IMR-90 (cell line): ENCODE measurements around the gene GLRX3. TPM values are rescaled to one million over a fixed set of nuclear protein-coding genes. Genes with fewer than 3 reads are reported as not detected.

ENCODE experiments used
- ATAC-seq: fragments of 200-7000 bp; cut with Tn5 transposase; 2 replicates; pipeline ENCODE4 v1.9.1; 2020; ENCODE audit warnings: low read depth, mild to moderate bottlenecking, moderate library complexity
- BruUV-seq: library from RNA; stranded (reverse); fragments of 400-500 nt; replicated peaks from 2 replicates; lab custom pipeline; 2021; lab: Mats Ljungman, UMichigan
- CTCF ChIA-PET: fragments of 300-600 bp; formaldehyde crosslinking; extraction: SDS; loops from one replicate; lab custom pipeline; 2021; ENCODE audit warnings: antibody characterized with exemption; lab: Yijun Ruan, JAX
- POLR2A ChIA-PET: fragments of 300-600 bp; sonication (Branson Sonifier 250); formaldehyde crosslinking; loops from one replicate; lab custom pipeline; 2022; ENCODE audit warnings: antibody characterized with exemption; ENCODE audit not compliant: unreplicated experiment; lab: Charles Lee
- DNase-seq: peaks from one replicate; pipeline ENCODE4 v3.0.0; 2013
- H2AFZ ChIP-seq: replicated peaks from 2 replicates; pipeline ENCODE3; 2013; ENCODE audit warnings: low read length, mild to moderate bottlenecking; ENCODE audit not compliant: poor library complexity
- H2AK5ac ChIP-seq: 2 replicates; pipeline ENCODE4 v1.6.1; 2013; ENCODE audit warnings: low read depth, low read length, inconsistent platforms
- H2AK9ac ChIP-seq: replicated peaks from 2 replicates; pipeline ENCODE3; 2013; ENCODE audit warnings: mild to moderate bottlenecking, low read depth, low read length, moderate library complexity; ENCODE audit not compliant: poor library complexity
- H2BK120ac ChIP-seq: 2 replicates; pipeline ENCODE4 v1.6.1; 2013; ENCODE audit warnings: low read depth, low read length, inconsistent platforms
- H2BK15ac ChIP-seq: 3 replicates; pipeline ENCODE4 v1.6.1; 2013; ENCODE audit warnings: low read depth, low read length, inconsistent platforms
- H2BK20ac ChIP-seq: 2 replicates; pipeline ENCODE4 v1.6.1; 2013; ENCODE audit warnings: low read depth, mild to moderate bottlenecking, inconsistent platforms, low read length, moderate library complexity
- H2BK5ac ChIP-seq: 2 replicates; pipeline ENCODE4 v1.6.1; 2013; ENCODE audit warnings: mild to moderate bottlenecking, low read depth, low read length, inconsistent platforms; ENCODE audit not compliant: poor library complexity, severe bottlenecking
- H3K14ac ChIP-seq: replicated peaks from 2 replicates; pipeline ENCODE4 v1.6.1; 2013; ENCODE audit warnings: low read depth, low read length, inconsistent platforms
- H3K18ac ChIP-seq: 2 replicates; pipeline ENCODE4 v1.6.1; 2013; ENCODE audit warnings: low read depth, low read length, control low read depth
- H3K23ac ChIP-seq: 2 replicates; pipeline ENCODE4 v1.6.1; 2013; ENCODE audit warnings: low read depth, low read length, inconsistent platforms
- H3K27ac ChIP-seq: 2 replicates; pipeline ENCODE4 v1.5.1; 2013; ENCODE audit warnings: mild to moderate bottlenecking, control low read depth, low read length; ENCODE audit not compliant: insufficient read depth
- H3K27me3 ChIP-seq: 2 replicates; pipeline ENCODE4 v1.6.1; 2013; ENCODE audit warnings: low read length; ENCODE audit not compliant: control insufficient read depth, insufficient read depth
- H3K36me3 ChIP-seq: 2 replicates; pipeline ENCODE4 v1.6.1; 2013; ENCODE audit warnings: low read length, mixed read lengths; ENCODE audit not compliant: control insufficient read depth, insufficient read depth
- H3K4ac ChIP-seq: 2 replicates; pipeline ENCODE4 v1.6.1; 2013; ENCODE audit warnings: low read depth, low read length, inconsistent platforms
- H3K4me1 ChIP-seq: 2 replicates; pipeline ENCODE4 v1.6.1; 2013; ENCODE audit warnings: low read length, mixed read lengths; ENCODE audit not compliant: control insufficient read depth, insufficient read depth
- H3K4me2 ChIP-seq: 2 replicates; pipeline ENCODE4 v1.6.1; 2013; ENCODE audit warnings: low read depth, mild to moderate bottlenecking, control low read depth, low read length, moderate library complexity
- H3K4me3 ChIP-seq: 2 replicates; pipeline ENCODE4 v1.5.1; 2013; ENCODE audit warnings: low read depth, mild to moderate bottlenecking, control low read depth, low read length, moderate library complexity; ENCODE audit not compliant: insufficient read depth
- H3K56ac ChIP-seq: 2 replicates; pipeline ENCODE4 v1.6.1; 2013; ENCODE audit warnings: low read length, inconsistent platforms; ENCODE audit not compliant: insufficient read depth; ENCODE audit errors: extremely low read depth
- H3K79me1 ChIP-seq, 2 experiments: 2 replicates each; pipeline ENCODE4 v1.6.1; 2013; ENCODE audit warnings: low read length in 2 of 2, inconsistent platforms in 1 of 2, low read depth in 1 of 2
- H3K9ac ChIP-seq: 2 replicates; pipeline ENCODE4 v1.6.1; 2013; ENCODE audit warnings: low read depth, low read length, control low read depth
- H3K9me1 ChIP-seq: 2 replicates; pipeline ENCODE4 v1.6.1; 2013; ENCODE audit warnings: low read length, inconsistent platforms; ENCODE audit not compliant: insufficient read depth
- H3K9me3 ChIP-seq: 2 replicates; pipeline ENCODE4 v1.6.1; 2013; ENCODE audit warnings: low read length; ENCODE audit not compliant: control insufficient read depth, insufficient read depth
- H4K20me1 ChIP-seq: 2 replicates; pipeline ENCODE4 v1.6.1; 2013; ENCODE audit warnings: low read length, inconsistent platforms; ENCODE audit not compliant: insufficient read depth
- H4K5ac ChIP-seq: 2 replicates; pipeline ENCODE4 v1.6.1; 2013; ENCODE audit warnings: mild to moderate bottlenecking, low read depth, low read length, control low read depth
- H4K8ac ChIP-seq, 2 experiments: 2 replicates each; pipeline ENCODE4 v1.6.1; 2013; ENCODE audit warnings: low read depth in 2 of 2, low read length in 2 of 2, control low read depth in 1 of 2, inconsistent platforms in 1 of 2
- H4K91ac ChIP-seq: 2 replicates; pipeline ENCODE4 v1.6.1; 2013; ENCODE audit warnings: low read depth, low read length, inconsistent platforms; ENCODE audit not compliant: insufficient read depth
- CEBPB ChIP-seq: IDR thresholded peaks from 2 replicates; pipeline ENCODE4 v1.6.1; 2012; ENCODE audit warnings: low read depth, low read length, improper control_type of control experiment
- CTCF ChIP-seq: conservative IDR thresholded peaks from 2 replicates; pipeline ENCODE4 v1.5.1; 2012; ENCODE audit warnings: mild to moderate bottlenecking, low read depth, low read length, improper control_type of control experiment
- ELK1 ChIP-seq: fragments of 150-350 bp; IDR thresholded peaks from 2 replicates; pipeline ENCODE4 v1.6.1; 2016; ENCODE audit warnings: low read depth, mild to moderate bottlenecking, low read length, moderate library complexity, borderline replicate concordance
- FOS ChIP-seq: fragments of 150-350 bp; IDR thresholded peaks from 2 replicates; pipeline ENCODE4 v1.6.1; 2016; ENCODE audit warnings: low read depth, low read length
- MAFK ChIP-seq: IDR thresholded peaks from 2 replicates; pipeline ENCODE4 v1.6.1; 2012; ENCODE audit warnings: low read depth, low read length, improper control_type of control experiment
- MXI1 ChIP-seq: IDR thresholded peaks from 2 replicates; pipeline ENCODE4 v1.6.1; 2012; ENCODE audit warnings: low read depth, mild to moderate bottlenecking, low read length, moderate library complexity, borderline replicate concordance
- NFE2L2 ChIP-seq: fragments of 150-350 bp; IDR thresholded peaks from 2 replicates; pipeline ENCODE4 v1.6.1; 2016; ENCODE audit warnings: low read depth, mild to moderate bottlenecking, low read length
- RAD21 ChIP-seq: IDR thresholded peaks from 2 replicates; pipeline ENCODE4 v1.6.1; 2012; ENCODE audit warnings: low read length, improper control_type of control experiment
- RFX5 ChIP-seq: IDR thresholded peaks from 2 replicates; pipeline ENCODE4 v1.8.0; 2012; ENCODE audit warnings: low read depth, mild to moderate bottlenecking, low read length, moderate library complexity
- SMC3 ChIP-seq: fragments of 150-350 bp; IDR thresholded peaks from 2 replicates; pipeline ENCODE4 v1.6.1; 2016; ENCODE audit warnings: low read depth, mild to moderate bottlenecking, antibody characterized with exemption, low read length, moderate library complexity
- WGBS, 2 experiments: methylation state at CpG; one replicate each; pipeline versions ENCODE4 v1.1.5 to v1.1.7; 2013; ENCODE audit warnings: missing lambda C conversion rate in 2 of 2; ENCODE audit not compliant: insufficient read length in 1 of 2; ENCODE audit errors: extremely low coverage in 2 of 2; 5-methylcytosine and 5-hydroxymethylcytosine counted together
- dilution Hi-C: fragments of 300-500 bp; cut with HindIII; formaldehyde crosslinking; loops from one replicate; pipeline ENCODE4 v1.14.3; 2018; ENCODE audit warnings: low sequenced_read_pairs; ENCODE audit not compliant: unreplicated experiment
- in situ Hi-C: fragments of 300-500 bp; cut with MboI; formaldehyde crosslinking; loops from 3 replicates; pipeline ENCODE4 v1.14.3; 2019; ENCODE audit warnings: low sequenced_read_pairs, inconsistent platforms, mixed read lengths
- intact Hi-C: fragments of 100-400 bp; cut with micrococcal nuclease; formaldehyde crosslinking; loops from 2 replicates; pipeline ENCODE4 v1.10.0; 2022
- polyA plus RNA-seq, 3 experiments: library from polyadenylated mRNA; depleted of rRNA; stranded (reverse); fragments of >200 nt; gene quantifications; 2 replicates each; pipeline ENCODE4 v1.2.3, GENCODE V29; 2012; ENCODE audit warnings: low replicate concordance in 1 of 3
- total RNA-seq: library from RNA; depleted of rRNA; stranded (reverse); fragments of >200 nt; gene quantifications from 2 replicates; pipeline ENCODE4 v1.2.3, GENCODE V29; 2012

Gene GLRX3
- total and polyA plus RNA-seq, 2 of the 4 experiments (the other 2 are of a cell fraction), result 78.7 to 81.7 TPM

- dilution Hi-C loops, result no loop called here
- intact Hi-C loops, result no loop called here
- peak; percentile 40 for ATAC-seq
Measured at GRCh38 chr10:130160775-130161174, 24.6 kb downstream of the GLRX3 start.

More at GRCh38 chr10:130160775-130161174, 24.6 kb downstream of the GLRX3 start:
- Histone ChIP-seq H2AFZ (no peak overlapping the region), H3K9me3 (no peaks in the 10 kb centered on the region), H3K36me3 (peaks cover 13% of the 10 kb centered on the region), H4K8ac (no peak overlapping the region), H3K9me1 (no peaks in the 10 kb centered on the region; the same call in 1 of the 2 replicates), H3K27me3 (no peaks in the 10 kb centered on the region), H3K56ac (no peak overlapping the region), H2BK15ac (no peak overlapping the region), H2AK9ac (no peak overlapping the region), H2BK120ac (no peak overlapping the region), H3K4me1 (no peaks in the 10 kb centered on the region), H3K27ac (no peak overlapping the region), H2AK5ac (no peak overlapping the region), H3K4ac (no peak overlapping the region), H4K20me1 (peaks cover 16% of the 10 kb centered on the region), H3K79me1 (peaks cover 19 to 32% of the 10 kb centered on the region in 2 experiments), H4K91ac (no peak overlapping the region), H3K23ac (no peak overlapping the region), H3K4me2 (no peak overlapping the region), H4K5ac (no peak overlapping the region), H3K9ac (no peak overlapping the region), H2BK20ac (no peak overlapping the region), H3K18ac (no peak overlapping the region), H3K14ac (no peak overlapping the region), H2BK5ac (no peak overlapping the region), H3K4me3 (no peak overlapping the region)
- ChIA-PET POLR2A (no interaction called here), CTCF (no interaction called here)
- in situ Hi-C loops, result no loop called here
- no TSS peak for BruUV-seq
- TF ChIP-seq ELK1 (no peak), SMC3 (0 out of 2 replicates have a peak, but pooled peaks have one; percentile 17), CEBPB (no peak), NFE2L2 (no peak), RAD21 (peak; percentile 22), RFX5 (no peak), CTCF (0 out of 2 replicates have a peak, but pooled peaks have one; percentile 25), FOS (no peak), MXI1 (no peak), MAFK (no peak)
- peak; percentile 41 for DNase-seq
- no CpG with 5 or more reads among the region's 6 CpGs for WGBS, 2 experiments
